ENCODE results near the gene FAM210A.
A peak's percentile ranks its signal among the peaks of the same experiment; 100 is the strongest.
"Not testable (repeated sequence)": the region's sequence is repeated elsewhere in the genome, so short reads cannot be mapped to it uniquely, and the experiment has no call there.

FAM210A gene

GRCh38 chr18:13696961-13697360, 29.4 kb downstream of the FAM210A start:
- DNase-seq: no peak

GRCh38 chr18:13695337-13695736, 31.0 kb downstream of the FAM210A start:
- not testable (repeated sequence) for DNase-seq

GRCh38 chr18:13690060-13690459, 36.3 kb downstream of the FAM210A start:
- not testable (repeated sequence) for DNase-seq

- DNase-seq: no peak
Observed at GRCh38 chr18:13688191-13689136, 37.9 kb downstream of the FAM210A start.

GRCh38 chr18:13684546-13684945, 41.8 kb downstream of the FAM210A start:
- DNase-seq: no peak

- no peak for DNase-seq
Observed at GRCh38 chr18:13681701-13682100, 44.7 kb downstream of the FAM210A start.

GRCh38 chr18:13680612-13681011, 45.7 kb downstream of the FAM210A start:
- no peak for DNase-seq

GRCh38 chr18:13677350-13677749, 49.0 kb downstream of the FAM210A start:
- DNase-seq: not testable (repeated sequence)

- DNase-seq: no peak
Observed at GRCh38 chr18:13676471-13676870, 49.9 kb downstream of the FAM210A start.

- DNase-seq: no peak
Observed at GRCh38 chr18:13672657-13673056, 53.7 kb downstream of the FAM210A start.

GRCh38 chr18:13661779-13662256, 64.5 kb downstream of the FAM210A start:
- DNase-seq: no peak

- DNase-seq: no peak
Observed at GRCh38 chr18:13661051-13661778, 65.1 kb downstream of the FAM210A start.

- no peak for DNase-seq
Observed at GRCh38 chr18:13660510-13660909, 65.8 kb downstream of the FAM210A start.

- DNase-seq: no peak
Observed at GRCh38 chr18:13658436-13659204, 67.7 kb downstream of the FAM210A start.

GRCh38 chr18:13657974-13658373, 68.4 kb downstream of the FAM210A start:
- no peak for DNase-seq

GRCh38 chr18:13653746-13654433, 72.5 kb downstream of the FAM210A start:
- DNase-seq: peak; percentile 28

GRCh38 chr18:13649397-13650390, 76.7 kb downstream of the FAM210A start:
- peak; percentile 28 for DNase-seq

- DNase-seq: peak; percentile 26
Observed at GRCh38 chr18:13647761-13648160, 78.6 kb downstream of the FAM210A start.

GRCh38 chr18:13646633-13647032, 79.7 kb downstream of the FAM210A start:
- DNase-seq: no peak

- no peak for DNase-seq
Observed at GRCh38 chr18:13645093-13645492, 81.3 kb downstream of the FAM210A start.

- DNase-seq: no peak
Observed at GRCh38 chr18:13643261-13643751, 83.1 kb downstream of the FAM210A start.

Data from activated CD8-positive, alpha-beta memory T cell treated with anti-CD3 and anti-CD28 coated beads for 24 hours (primary cell).